ENCODE data around the gene SASH1. TPM values are rescaled to one million over a fixed set of nuclear protein-coding genes. Genes with fewer than 3 reads are reported as not detected.

Gene SASH1
- total and polyA plus RNA-seq, 2 donors (not counting 3 experiments of a cell fraction or from before 2014, with no cell fraction given): 18.5 to 103 TPM

DNA sequence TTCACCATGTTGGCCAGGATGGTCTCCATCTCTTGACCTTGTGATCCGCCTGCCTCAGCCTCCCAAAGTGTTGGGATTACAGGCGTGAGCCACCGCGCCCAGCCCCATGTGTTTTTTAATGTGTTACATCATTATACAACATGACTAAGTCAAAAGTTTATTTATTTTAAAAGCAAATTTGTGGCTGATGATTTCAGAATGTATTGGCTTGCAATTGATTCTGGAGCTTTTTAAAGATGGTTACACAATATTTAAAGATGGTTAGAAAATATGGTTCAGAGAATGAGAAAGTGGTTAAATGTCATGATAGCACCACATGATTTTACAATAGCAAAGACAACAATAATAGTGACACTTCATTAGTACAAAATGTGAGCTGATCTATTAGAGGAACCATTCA lies 80.5 kb downstream of the SASH1 start:
- Histone ChIP-seq H3K9ac (replicated peaks; ENCODE audit: extremely low read depth, insufficient read depth, low read length) (peak overlapping the region; percentile 44), H4K20me1 (replicated peaks; ENCODE audit: control insufficient read depth, extremely low read depth, insufficient read depth, low read length) (no peaks in the 10 kb centered on the region), H3K9me3 (replicated peaks; ENCODE audit: control insufficient read depth, insufficient read depth, low read length) (no peaks in the 10 kb centered on the region), H3K4me1 (ENCODE audit: control insufficient read depth, extremely low read depth, insufficient read depth, low read length) (peaks cover 73% of the 10 kb centered on the region), H3K27me3 (ENCODE audit: control insufficient read depth in 2 of 2, insufficient read depth in 2 of 2, low read length in 2 of 2) (no peaks in the 10 kb centered on the region), H3K4me2 (ENCODE audit: insufficient read depth, low read length) (peak overlapping the region; percentile 3), H3K36me3 (ENCODE audit: control insufficient read depth in 2 of 2, extremely low read depth in 1 of 2, insufficient read depth in 2 of 2, low read length in 2 of 2) (no peaks in the 10 kb centered on the region), H3K4me3 (replicated peaks in 1 of 3; ENCODE audit: insufficient read depth in 1 of 3, low read depth in 1 of 3, low read length in 3 of 3) (no peak overlapping the region), H2AFZ (ENCODE audit: low read depth, low read length) (no peak overlapping the region), H3K9me1 (replicated peaks; ENCODE audit: control insufficient read depth, extremely low read depth, insufficient read depth, low read length) (no peaks in the 10 kb centered on the region), H3K79me2 (ENCODE audit: control insufficient read depth, insufficient read depth, low read length) (peaks cover 75% of the 10 kb centered on the region), H3K27ac (ENCODE audit: insufficient read depth, low read depth, low read length) (peak overlapping the region; percentile 75)
- ChIA-PET CTCF (interaction anchor here (0.7 to 1.9 kb wide), 14 partner anchors 9 to 246 kb away, joined by 3 to 10 read pairs (median 5); no protein-coding TSS in a partner anchor), POLR2A (interaction anchor here (0.7 to 1.0 kb wide), 2 partner anchors 18 to 56 kb away, joined by 4 read pairs; no protein-coding TSS in a partner anchor)
- dilution Hi-C loops (cut with MboI; ENCODE audit: extremely low pct_ligation_motif_present, low sequenced_read_pairs) (no loop called here), intact Hi-C loops (cut with micrococcal nuclease) (loop anchor here (1.0 to 5.0 kb wide), 2 partner anchors 25 to 916 kb away; partner anchors contain the start of gene SAMD5)
- no peak for DNase-seq (ENCODE audit: low read depth, low spot score)
- TF ChIP-seq, protein P1, sequence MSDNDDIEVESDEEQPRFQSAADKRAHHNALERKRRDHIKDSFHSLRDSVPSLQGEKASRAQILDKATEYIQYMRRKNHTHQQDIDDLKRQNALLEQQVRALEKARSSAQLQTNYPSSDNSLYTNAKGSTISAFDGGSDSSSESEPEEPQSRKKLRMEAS (IDR thresholded peaks at IDR 0.05; ENCODE audit: insufficient read depth, insufficient read length): no peak
- no peak for TF ChIP-seq JUN (IDR thresholded peaks at IDR 0.05; ENCODE audit: borderline replicate concordance, insufficient read depth, insufficient read length, low read depth)
- TF ChIP-seq GATA2 (IDR thresholded peaks at IDR 0.05; ENCODE audit: insufficient read depth, insufficient read length, low read depth, low read length): no peak
- TF ChIP-seq, protein P2, sequence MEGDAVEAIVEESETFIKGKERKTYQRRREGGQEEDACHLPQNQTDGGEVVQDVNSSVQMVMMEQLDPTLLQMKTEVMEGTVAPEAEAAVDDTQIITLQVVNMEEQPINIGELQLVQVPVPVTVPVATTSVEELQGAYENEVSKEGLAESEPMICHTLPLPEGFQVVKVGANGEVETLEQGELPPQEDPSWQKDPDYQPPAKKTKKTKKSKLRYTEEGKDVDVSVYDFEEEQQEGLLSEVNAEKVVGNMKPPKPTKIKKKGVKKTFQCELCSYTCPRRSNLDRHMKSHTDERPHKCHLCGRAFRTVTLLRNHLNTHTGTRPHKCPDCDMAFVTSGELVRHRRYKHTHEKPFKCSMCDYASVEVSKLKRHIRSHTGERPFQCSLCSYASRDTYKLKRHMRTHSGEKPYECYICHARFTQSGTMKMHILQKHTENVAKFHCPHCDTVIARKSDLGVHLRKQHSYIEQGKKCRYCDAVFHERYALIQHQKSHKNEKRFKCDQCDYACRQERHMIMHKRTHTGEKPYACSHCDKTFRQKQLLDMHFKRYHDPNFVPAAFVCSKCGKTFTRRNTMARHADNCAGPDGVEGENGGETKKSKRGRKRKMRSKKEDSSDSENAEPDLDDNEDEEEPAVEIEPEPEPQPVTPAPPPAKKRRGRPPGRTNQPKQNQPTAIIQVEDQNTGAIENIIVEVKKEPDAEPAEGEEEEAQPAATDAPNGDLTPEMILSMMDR (IDR thresholded peaks at IDR 0.05; ENCODE audit: extremely low read depth in 1 of 2, insufficient read depth in 1 of 2, low read depth in 1 of 2, low read length in 2 of 2): no peak
- TF ChIP-seq MYC (IDR thresholded peaks at IDR 0.05; ENCODE audit: low read depth, low read length): no peak
- no peak for TF ChIP-seq POLR2AphosphoS5 (IDR thresholded peaks at IDR 0.05; ENCODE audit: insufficient read depth, low read depth, low read length)
- no peak for TF ChIP-seq EZH2 (IDR thresholded peaks at IDR 0.05; ENCODE audit: borderline replicate concordance, low read depth, low read length, severe bottlenecking)
- no peak for TF ChIP-seq FOS (IDR thresholded peaks at IDR 0.05; ENCODE audit: borderline replicate concordance, insufficient read depth, low read length)
- TF ChIP-seq POLR2A (IDR thresholded peaks at IDR 0.05; ENCODE audit: low read depth, low read length): no peak
- FAIRE-seq: no peak
- TSS peak; percentile 76 for BruUV-seq (replicated peaks)

All from endothelial cell of umbilical vein (primary cell).